ENCODE measurements around the gene PHKB.
"Not testable (repeated sequence)": the region's sequence is repeated elsewhere in the genome, so short reads cannot be mapped to it uniquely, and the experiment has no call there.

Gene PHKB

GRCh38 chr16:47506800-47507199 is 45.7 kb downstream of the PHKB start:
- no peak for DNase-seq (ENCODE audit: low spot score)

- no peak for DNase-seq (ENCODE audit: low spot score)
These were observed 46.6 kb downstream of the PHKB start for GRCh38 chr16:47507701-47508100.

GRCh38 chr16:47511882-47512281 is 50.8 kb downstream of the PHKB start:
- DNase-seq (ENCODE audit: low spot score) = no peak

GRCh38 chr16:47519037-47519436 is 57.9 kb downstream of the PHKB start:
- DNase-seq (ENCODE audit: low spot score) = no peak

GRCh38 chr16:47519546-47519945 is 58.4 kb downstream of the PHKB start:
- no peak for DNase-seq (ENCODE audit: low spot score)

- DNase-seq (ENCODE audit: low spot score) = no peak
These were observed 59.0 kb downstream of the PHKB start for GRCh38 chr16:47519996-47520679.

GRCh38 chr16:47523342-47524006 is 62.3 kb downstream of the PHKB start:
- no peak for DNase-seq (ENCODE audit: low spot score)

- DNase-seq (ENCODE audit: low spot score) = no peak
These were observed 62.9 kb downstream of the PHKB start for GRCh38 chr16:47524007-47524405.

GRCh38 chr16:47528431-47528830 is 67.3 kb downstream of the PHKB start:
- no peak for DNase-seq (ENCODE audit: low spot score)

- DNase-seq (ENCODE audit: low spot score) = no peak
These were observed 72.7 kb downstream of the PHKB start for GRCh38 chr16:47533744-47534292.

- no peak for DNase-seq (ENCODE audit: low spot score)
These were observed 77.3 kb downstream of the PHKB start for GRCh38 chr16:47538472-47538871.

GRCh38 chr16:47539707-47540670 is 78.9 kb downstream of the PHKB start:
- DNase-seq (ENCODE audit: low spot score) = not testable (repeated sequence)

GRCh38 chr16:47541135-47541534 is 80.0 kb downstream of the PHKB start:
- DNase-seq (ENCODE audit: low spot score) = not testable (repeated sequence)

GRCh38 chr16:47544255-47544654 is 83.1 kb downstream of the PHKB start:
- DNase-seq (ENCODE audit: low spot score) = not testable (repeated sequence)

- DNase-seq (ENCODE audit: low spot score) = not testable (repeated sequence)
These were observed 90.1 kb downstream of the PHKB start for GRCh38 chr16:47551185-47551584.

- DNase-seq (ENCODE audit: low spot score) = not testable (repeated sequence)
These were observed 90.6 kb downstream of the PHKB start for GRCh38 chr16:47551767-47552166.

GRCh38 chr16:47553853-47554564 is 92.9 kb downstream of the PHKB start:
- DNase-seq (ENCODE audit: low spot score) = no peak

- DNase-seq (ENCODE audit: low spot score) = not testable (repeated sequence)
These were observed 93.5 kb downstream of the PHKB start for GRCh38 chr16:47554587-47554986.

GRCh38 chr16:47561286-47561685 is 100.2 kb downstream of the PHKB start:
- DNase-seq (ENCODE audit: low spot score) = no peak

GRCh38 chr16:47562366-47562765 is 101.2 kb downstream of the PHKB start:
- DNase-seq (ENCODE audit: low spot score) = no peak

GRCh38 chr16:47565454-47565853 is 104.3 kb downstream of the PHKB start:
- DNase-seq (ENCODE audit: low spot score) = peak; percentile 77

- DNase-seq (ENCODE audit: low spot score) = no peak
These were observed 106.2 kb downstream of the PHKB start for GRCh38 chr16:47567321-47567720.
